Measurements from ENCODE around the gene ANKRD33B. TPM values are rescaled to one million over a fixed set of nuclear protein-coding genes. Genes with fewer than 3 reads are reported as not detected.

Gene ANKRD33B
- total RNA-seq, 1 donor from 2014 or later: 4.0 TPM

DNA sequence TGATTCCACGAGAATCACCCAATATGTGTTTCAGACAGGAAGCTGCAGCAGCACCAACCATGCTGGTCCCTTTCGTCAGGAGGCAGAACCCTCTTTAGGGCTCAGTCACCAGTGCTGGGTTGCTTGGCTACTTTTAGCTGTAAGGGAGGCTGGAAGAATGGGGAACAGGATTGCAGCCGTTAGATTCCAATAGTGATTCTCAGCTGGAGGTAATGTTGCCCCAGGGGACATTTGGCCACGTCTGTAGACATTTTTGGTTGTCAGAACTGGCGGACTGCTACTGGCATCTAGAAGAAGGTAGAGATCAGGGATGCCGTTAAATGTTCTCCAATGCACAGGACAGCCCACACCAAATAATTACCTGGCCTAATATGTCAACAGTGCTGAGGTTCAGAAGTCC is 81.8 kb downstream of the ANKRD33B start:
- Mint-ChIP-seq H3K27ac (ENCODE audit: unreplicated experiment) (no peak overlapping the region), H3K27me3 (ENCODE audit: low read depth) (no peaks in the 10 kb centered on the region), H3K4me3 (ENCODE audit: unreplicated experiment) (no peak overlapping the region), H3K36me3 (ENCODE audit: low read depth) (no peaks in the 10 kb centered on the region), H3K4me1 (ENCODE audit: low read depth) (no peaks in the 10 kb centered on the region), H3K9me3 (ENCODE audit: low read depth) (no peaks in the 10 kb centered on the region)
- no peak for DNase-seq (ENCODE audit: low spot score)
- TF ChIP-seq, protein P1, sequence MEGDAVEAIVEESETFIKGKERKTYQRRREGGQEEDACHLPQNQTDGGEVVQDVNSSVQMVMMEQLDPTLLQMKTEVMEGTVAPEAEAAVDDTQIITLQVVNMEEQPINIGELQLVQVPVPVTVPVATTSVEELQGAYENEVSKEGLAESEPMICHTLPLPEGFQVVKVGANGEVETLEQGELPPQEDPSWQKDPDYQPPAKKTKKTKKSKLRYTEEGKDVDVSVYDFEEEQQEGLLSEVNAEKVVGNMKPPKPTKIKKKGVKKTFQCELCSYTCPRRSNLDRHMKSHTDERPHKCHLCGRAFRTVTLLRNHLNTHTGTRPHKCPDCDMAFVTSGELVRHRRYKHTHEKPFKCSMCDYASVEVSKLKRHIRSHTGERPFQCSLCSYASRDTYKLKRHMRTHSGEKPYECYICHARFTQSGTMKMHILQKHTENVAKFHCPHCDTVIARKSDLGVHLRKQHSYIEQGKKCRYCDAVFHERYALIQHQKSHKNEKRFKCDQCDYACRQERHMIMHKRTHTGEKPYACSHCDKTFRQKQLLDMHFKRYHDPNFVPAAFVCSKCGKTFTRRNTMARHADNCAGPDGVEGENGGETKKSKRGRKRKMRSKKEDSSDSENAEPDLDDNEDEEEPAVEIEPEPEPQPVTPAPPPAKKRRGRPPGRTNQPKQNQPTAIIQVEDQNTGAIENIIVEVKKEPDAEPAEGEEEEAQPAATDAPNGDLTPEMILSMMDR (IDR thresholded peaks at IDR 0.05): no peak

DNA sequence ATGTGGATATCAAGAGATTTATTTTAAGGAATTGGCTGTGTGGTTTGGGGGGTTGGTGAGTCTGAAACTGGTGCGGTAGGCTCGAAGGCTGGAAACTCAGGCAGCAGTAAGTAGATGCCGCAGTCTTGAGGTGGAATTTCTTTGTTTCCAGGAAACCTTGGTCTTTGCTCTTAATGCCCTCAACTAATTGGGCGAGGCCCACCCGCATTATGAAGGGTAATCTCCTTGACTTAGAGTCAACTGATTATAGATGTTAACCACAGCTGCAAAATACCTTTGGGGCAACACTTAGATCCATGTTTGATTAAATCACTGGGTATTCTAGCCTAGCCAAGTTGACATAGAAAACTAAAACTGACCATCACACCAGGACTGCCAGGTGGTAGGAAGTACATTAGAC is 83.8 kb downstream of the ANKRD33B start:
- H3K27me3 Mint-ChIP-seq (ENCODE audit: low read depth): no peaks in the 10 kb centered on the region
- no peaks in the 10 kb centered on the region for H3K36me3 Mint-ChIP-seq (ENCODE audit: low read depth)
- TF ChIP-seq, protein P1 (IDR thresholded peaks at IDR 0.05): no peak
- no peak overlapping the region for H3K4me3 Mint-ChIP-seq (ENCODE audit: unreplicated experiment)
- DNase-seq (ENCODE audit: low spot score): no peak
- H3K27ac Mint-ChIP-seq (ENCODE audit: unreplicated experiment): no peak overlapping the region
- H3K9me3 Mint-ChIP-seq (ENCODE audit: low read depth): no peaks in the 10 kb centered on the region
- no peaks in the 10 kb centered on the region for H3K4me1 Mint-ChIP-seq (ENCODE audit: low read depth)

DNA sequence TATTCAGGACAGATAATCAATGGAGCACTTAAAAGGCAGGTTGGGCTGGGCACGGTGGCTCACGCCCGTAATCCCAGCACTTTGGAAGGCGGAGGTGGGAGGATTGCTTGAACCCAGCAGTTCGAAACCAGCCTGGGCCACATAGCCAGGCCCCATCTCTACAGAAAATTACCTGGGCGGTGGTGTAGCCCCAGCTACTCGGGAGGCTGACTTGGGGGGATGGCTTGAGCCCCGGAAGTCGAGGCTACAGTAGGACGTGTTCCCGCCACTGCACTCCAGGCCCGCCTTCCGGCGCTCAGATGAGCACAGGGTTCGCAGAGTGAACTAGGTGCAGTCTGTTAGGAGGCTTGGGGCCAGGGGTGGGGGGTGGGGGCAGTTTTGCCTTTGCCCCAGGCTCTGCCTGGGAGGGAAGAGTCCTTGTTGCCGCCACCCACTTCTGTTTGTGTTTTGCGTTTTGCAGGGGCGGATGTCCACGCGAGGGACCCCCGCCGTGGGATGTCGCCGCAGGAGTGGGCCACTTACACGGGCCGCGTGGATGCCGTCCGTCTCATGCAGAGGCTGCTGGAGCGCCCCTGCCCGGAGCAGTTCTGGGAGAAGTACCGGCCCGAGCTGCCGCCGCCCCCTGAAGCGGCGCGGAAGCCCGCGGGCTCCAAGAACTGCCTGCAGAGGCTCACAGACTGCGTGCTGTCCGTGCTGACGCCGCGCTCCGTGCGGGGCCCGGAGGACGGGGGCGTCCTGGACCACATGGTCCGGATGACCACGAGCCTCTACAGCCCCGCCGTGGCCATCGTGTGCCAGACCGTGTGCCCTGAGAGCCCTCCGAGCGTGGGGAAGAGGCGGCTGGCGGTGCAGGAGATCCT is 85.2 kb downstream of the ANKRD33B start:
- no peaks in the 10 kb centered on the region for H3K9me3 Mint-ChIP-seq (ENCODE audit: low read depth)
- no peak overlapping the region for H3K27ac Mint-ChIP-seq (ENCODE audit: unreplicated experiment)
- H3K4me3 Mint-ChIP-seq (ENCODE audit: unreplicated experiment): no peak overlapping the region
- TF ChIP-seq, protein P1 (IDR thresholded peaks at IDR 0.05): no peak
- no peaks in the 10 kb centered on the region for H3K36me3 Mint-ChIP-seq (ENCODE audit: low read depth)
- DNase-seq (ENCODE audit: low spot score): no peak
- H3K4me1 Mint-ChIP-seq (ENCODE audit: low read depth): no peaks in the 10 kb centered on the region
- H3K27me3 Mint-ChIP-seq (ENCODE audit: low read depth): no peaks in the 10 kb centered on the region

DNA sequence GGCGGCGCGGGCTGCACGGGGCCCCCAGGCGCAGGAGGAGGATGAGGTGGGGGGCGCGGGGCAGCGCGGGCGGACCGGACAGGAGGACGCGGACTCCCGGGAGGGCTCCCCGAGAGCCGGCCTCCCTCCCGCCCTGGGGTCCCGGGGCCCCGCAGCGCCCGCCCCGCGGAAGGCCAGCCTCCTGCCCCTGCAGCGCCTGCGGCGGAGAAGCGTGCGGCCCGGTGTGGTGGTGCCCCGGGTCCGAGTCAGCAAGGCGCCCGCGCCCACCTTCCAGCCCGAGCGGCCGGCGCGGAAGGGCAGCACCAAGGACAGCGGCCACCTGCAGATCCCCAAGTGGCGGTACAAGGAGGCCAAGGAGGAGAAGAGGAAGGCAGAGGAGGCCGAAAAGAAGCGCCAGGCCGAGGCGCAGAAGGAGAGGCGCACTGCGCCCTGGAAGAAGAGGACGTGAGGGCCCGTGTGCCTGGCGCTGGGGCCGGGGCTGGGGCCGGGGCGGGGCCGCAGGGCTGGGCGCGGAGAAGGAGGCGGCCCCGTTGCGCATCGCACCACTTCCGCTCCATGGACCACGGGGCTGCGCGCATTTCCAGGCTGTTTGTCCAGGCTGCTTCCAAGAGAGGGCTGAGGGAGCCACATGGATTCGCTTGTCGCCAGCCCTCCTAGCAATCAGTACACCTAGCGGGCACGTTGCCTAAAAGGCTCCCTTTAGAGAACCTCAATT is 86.0 kb downstream of the ANKRD33B start:
- Mint-ChIP-seq H3K4me3 (ENCODE audit: unreplicated experiment) (no peak overlapping the region), H3K9me3 (ENCODE audit: low read depth) (no peaks in the 10 kb centered on the region), H3K27me3 (ENCODE audit: low read depth) (no peaks in the 10 kb centered on the region), H3K4me1 (ENCODE audit: low read depth) (no peaks in the 10 kb centered on the region), H3K36me3 (ENCODE audit: low read depth) (peaks cover under 1% of the 10 kb centered on the region), H3K27ac (ENCODE audit: unreplicated experiment) (no peak overlapping the region)
- TF ChIP-seq, protein P1 (IDR thresholded peaks at IDR 0.05): no peak
- no peak for DNase-seq (ENCODE audit: low spot score)

DNA sequence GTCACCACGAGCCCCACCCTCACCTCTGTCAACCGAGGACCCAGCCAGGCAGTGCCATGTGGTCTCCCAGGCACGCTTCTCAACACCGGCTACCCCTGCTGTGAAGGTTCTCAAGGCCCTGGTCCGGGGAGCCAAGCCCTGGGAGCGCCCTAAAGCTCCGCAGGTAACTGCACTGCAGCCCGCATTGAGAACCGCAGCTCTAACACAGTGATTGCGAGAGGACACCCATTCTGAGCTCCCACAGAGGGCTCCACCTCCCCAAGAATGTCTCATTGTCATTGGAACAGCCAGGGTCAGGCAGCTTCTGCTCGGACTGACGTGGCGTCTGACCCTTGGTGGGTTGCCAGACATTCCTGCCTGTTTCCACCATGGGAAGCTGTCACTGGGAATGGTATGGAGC is 88.3 kb downstream of the ANKRD33B start:
- no peak for DNase-seq (ENCODE audit: low spot score)
- H3K27me3 Mint-ChIP-seq (ENCODE audit: low read depth): no peaks in the 10 kb centered on the region

More for the DNA sequence above, 88.3 kb downstream of the ANKRD33B start:
- Mint-ChIP-seq H3K4me3 (ENCODE audit: unreplicated experiment) (no peak overlapping the region), H3K27ac (ENCODE audit: unreplicated experiment) (no peak overlapping the region), H3K9me3 (ENCODE audit: low read depth) (no peaks in the 10 kb centered on the region), H3K4me1 (ENCODE audit: low read depth) (no peaks in the 10 kb centered on the region), H3K36me3 (ENCODE audit: low read depth) (peaks cover 3% of the 10 kb centered on the region)
- TF ChIP-seq, protein P1 (IDR thresholded peaks at IDR 0.05): no peak

All from chondrocyte (in vitro differentiated cells).